Endodermal cell (in vitro differentiated cells): Measurements from ENCODE around the gene SUGCT. TPM values are rescaled to one million over a fixed set of nuclear protein-coding genes. Genes with fewer than 3 reads are reported as not detected.

Experiments
- DNase-seq: peaks from one replicate; pipeline ENCODE4 v3.0.0-alpha.2; 2017
- H3K27ac ChIP-seq: 2 replicates; pipeline ENCODE4 v1.5.1; 2013; ENCODE audit warnings: mild to moderate bottlenecking, low read depth, low read length, moderate library complexity
- H3K27me3 ChIP-seq: 2 replicates; pipeline ENCODE4 v1.6.1; 2013; ENCODE audit warnings: mild to moderate bottlenecking, low read length, moderate library complexity; ENCODE audit not compliant: insufficient read depth, control insufficient read depth, poor library complexity, severe bottlenecking
- H3K36me3 ChIP-seq: 2 replicates; pipeline ENCODE4 v1.7.0; 2013; ENCODE audit warnings: mild to moderate bottlenecking, low read length, moderate library complexity; ENCODE audit not compliant: control insufficient read depth, insufficient read depth
- H3K4me1 ChIP-seq: one replicate; pipeline ENCODE4 v1.7.0; 2013; ENCODE audit warnings: low read length; ENCODE audit not compliant: control insufficient read depth, insufficient read depth
- H3K4me3 ChIP-seq: 2 replicates; pipeline ENCODE4 v1.5.1; 2013; ENCODE audit warnings: mild to moderate bottlenecking, low read length, moderate library complexity
- H3K9ac ChIP-seq: 2 replicates; pipeline ENCODE4 v1.6.1; 2013; ENCODE audit warnings: mild to moderate bottlenecking, low read length, moderate library complexity; ENCODE audit not compliant: poor library complexity, severe bottlenecking; ENCODE audit errors: extremely low read depth
- H3K9me3 ChIP-seq: 2 replicates; pipeline ENCODE4 v1.6.1; 2013; ENCODE audit warnings: mild to moderate bottlenecking, low read length, moderate library complexity; ENCODE audit not compliant: control insufficient read depth
- H3K27ac Mint-ChIP-seq: 2 replicates; pipeline ENCODE4 v1.8.0; 2020; ENCODE audit warnings: mixed read lengths
- H3K27me3 Mint-ChIP-seq: 2 replicates; pipeline ENCODE4 v1.8.0; 2021; ENCODE audit warnings: mild to moderate bottlenecking, mixed read lengths; ENCODE audit not compliant: insufficient read depth
- H3K36me3 Mint-ChIP-seq: 2 replicates; pipeline ENCODE4 v1.8.0; 2020; ENCODE audit warnings: low read depth, mixed read lengths
- H3K4me1 Mint-ChIP-seq: 2 replicates; pipeline ENCODE4 v1.8.0; 2020; ENCODE audit warnings: mixed read lengths
- H3K4me3 Mint-ChIP-seq: 2 replicates; pipeline ENCODE4 v1.8.0; 2020; ENCODE audit warnings: mild to moderate bottlenecking, moderate library complexity, mixed read lengths
- H3K9me3 Mint-ChIP-seq: 2 replicates; pipeline ENCODE4 v1.8.0; 2020; ENCODE audit warnings: mild to moderate bottlenecking, mixed read lengths
- WGBS, 2 experiments: methylation state at CpG; one replicate each; pipeline versions ENCODE4 v1.1.5 to v1.1.7; 2013; ENCODE audit warnings: missing lambda C conversion rate in 2 of 2, mixed read lengths in 1 of 2; ENCODE audit not compliant: insufficient coverage in 1 of 2, insufficient read length in 1 of 2; 5-methylcytosine and 5-hydroxymethylcytosine counted together
- total RNA-seq, 2 donors: library from RNA; stranded (reverse); fragmentation: NEBNext Ultra II Directional in 1 of 2; extraction: Animal tissue kit (Norgen Biotek cat#: 25700) in 1 of 2; gene quantifications; 2 replicates in 1 of 2; 3 replicates in 1 of 2; pipeline ENCODE4 v1.2.1, GENCODE V29; 2021
- TF ChIP-seq, protein P1 (sequence below): fragments of 200-600 bp; sonication (generic); conservative IDR thresholded peaks from 2 replicates; pipeline ENCODE4 v1.5.0; 2021; ENCODE audit warnings: antibody characterized with exemption, mild to moderate bottlenecking

Gene SUGCT
- total RNA-seq, 2 donors from 2014 or later: 3.6 to 3.9 TPM

GRCh38 chr7:40749877-40750276, 615.1 kb downstream of the SUGCT start:
- no peak overlapping the region for H3K4me3 ChIP-seq
- Mint-ChIP-seq H3K36me3 (no peaks in the 10 kb centered on the region), H3K9me3 (no peaks in the 10 kb centered on the region), H3K27ac (no peak overlapping the region), H3K27me3 (no peaks in the 10 kb centered on the region), H3K4me1 (peaks cover 60% of the 10 kb centered on the region), H3K4me3 (no peak overlapping the region)
- no peaks in the 10 kb centered on the region for H3K36me3 ChIP-seq
- WGBS, 2 experiments: 92 to 93% methylated on average over 4 to 5 of the region's 5 CpGs
- TF ChIP-seq, protein P1, sequence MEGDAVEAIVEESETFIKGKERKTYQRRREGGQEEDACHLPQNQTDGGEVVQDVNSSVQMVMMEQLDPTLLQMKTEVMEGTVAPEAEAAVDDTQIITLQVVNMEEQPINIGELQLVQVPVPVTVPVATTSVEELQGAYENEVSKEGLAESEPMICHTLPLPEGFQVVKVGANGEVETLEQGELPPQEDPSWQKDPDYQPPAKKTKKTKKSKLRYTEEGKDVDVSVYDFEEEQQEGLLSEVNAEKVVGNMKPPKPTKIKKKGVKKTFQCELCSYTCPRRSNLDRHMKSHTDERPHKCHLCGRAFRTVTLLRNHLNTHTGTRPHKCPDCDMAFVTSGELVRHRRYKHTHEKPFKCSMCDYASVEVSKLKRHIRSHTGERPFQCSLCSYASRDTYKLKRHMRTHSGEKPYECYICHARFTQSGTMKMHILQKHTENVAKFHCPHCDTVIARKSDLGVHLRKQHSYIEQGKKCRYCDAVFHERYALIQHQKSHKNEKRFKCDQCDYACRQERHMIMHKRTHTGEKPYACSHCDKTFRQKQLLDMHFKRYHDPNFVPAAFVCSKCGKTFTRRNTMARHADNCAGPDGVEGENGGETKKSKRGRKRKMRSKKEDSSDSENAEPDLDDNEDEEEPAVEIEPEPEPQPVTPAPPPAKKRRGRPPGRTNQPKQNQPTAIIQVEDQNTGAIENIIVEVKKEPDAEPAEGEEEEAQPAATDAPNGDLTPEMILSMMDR: no peak
- H3K9ac ChIP-seq: no peak overlapping the region
- peaks cover 26% of the 10 kb centered on the region for H3K4me1 ChIP-seq
- DNase-seq: no peak
- H3K9me3 ChIP-seq: no peaks in the 10 kb centered on the region
- H3K27ac ChIP-seq: no peak overlapping the region
- peaks cover 9% of the 10 kb centered on the region for H3K27me3 ChIP-seq

DNA sequence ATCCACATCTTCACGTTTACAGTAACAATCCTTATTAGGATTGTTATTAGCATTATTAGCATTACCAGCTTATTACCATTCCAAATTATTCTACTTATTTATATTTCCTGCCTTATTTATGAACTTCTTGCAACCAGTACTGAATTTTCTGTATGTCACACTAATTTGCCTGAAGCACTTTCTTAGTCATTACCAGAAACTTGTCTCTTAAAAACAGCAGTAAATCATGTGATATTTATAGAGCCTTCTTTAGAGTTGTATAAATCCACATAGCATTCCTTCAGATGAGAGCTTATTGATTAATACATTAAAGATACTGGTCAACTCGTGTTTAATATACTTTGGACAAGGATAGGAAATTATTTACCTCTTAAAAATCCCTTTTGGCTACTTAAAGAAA, 618.6 kb downstream of the SUGCT start:
- Histone ChIP-seq H3K9me3 (no peaks in the 10 kb centered on the region), H3K4me1 (peaks cover 11% of the 10 kb centered on the region), H3K4me3 (no peak overlapping the region), H3K9ac (no peak overlapping the region), H3K27ac (no peak overlapping the region), H3K27me3 (no peaks in the 10 kb centered on the region), H3K36me3 (no peaks in the 10 kb centered on the region)
- H3K36me3 Mint-ChIP-seq: no peaks in the 10 kb centered on the region
- no peak for DNase-seq
- 84 to 100% methylated on average over 1 to 2 of the region's 2 CpGs for WGBS, 2 experiments
- H3K4me3 Mint-ChIP-seq: no peak overlapping the region
- no peak overlapping the region for H3K27ac Mint-ChIP-seq
- TF ChIP-seq, protein P1: no peak
- peaks cover 65% of the 10 kb centered on the region for H3K4me1 Mint-ChIP-seq
- H3K27me3 Mint-ChIP-seq: no peaks in the 10 kb centered on the region
- H3K9me3 Mint-ChIP-seq: no peaks in the 10 kb centered on the region

DNA sequence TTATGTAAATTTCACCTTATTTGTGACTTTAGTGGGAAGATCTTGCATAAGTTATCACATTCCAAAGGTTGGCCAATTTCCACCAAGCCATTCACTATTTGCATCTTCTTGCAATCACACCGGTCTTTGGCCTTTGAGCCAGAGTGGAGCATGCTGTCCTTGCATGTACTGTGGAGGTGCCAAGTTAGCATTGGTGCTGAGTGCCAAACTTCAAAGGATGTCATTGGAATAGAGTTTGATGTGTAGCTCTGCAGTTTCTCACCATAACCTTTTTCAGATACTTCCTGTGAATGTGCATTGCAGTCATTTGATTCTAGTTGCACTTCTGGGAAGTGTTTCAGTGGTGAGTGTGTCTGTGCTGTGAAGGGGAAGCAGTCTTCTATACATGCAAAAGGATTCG, 620.6 kb downstream of the SUGCT start:
- no peak overlapping the region for H3K4me3 ChIP-seq
- H3K9me3 ChIP-seq: no peaks in the 10 kb centered on the region
- H3K27me3 ChIP-seq: no peaks in the 10 kb centered on the region
- no peaks in the 10 kb centered on the region for H3K36me3 ChIP-seq
- no peak for DNase-seq
- TF ChIP-seq, protein P1: no peak
- no peak overlapping the region for H3K27ac ChIP-seq
- peaks cover 9% of the 10 kb centered on the region for H3K4me1 ChIP-seq
- peaks cover 64% of the 10 kb centered on the region for H3K4me1 Mint-ChIP-seq
- H3K9ac ChIP-seq: no peak overlapping the region
- no peak overlapping the region for H3K4me3 Mint-ChIP-seq
- no peaks in the 10 kb centered on the region for H3K36me3 Mint-ChIP-seq
- H3K9me3 Mint-ChIP-seq: no peaks in the 10 kb centered on the region
- WGBS, 2 experiments: 67 to 86% methylated on average over 1 to 2 of the region's 2 CpGs
- no peak overlapping the region for H3K27ac Mint-ChIP-seq
- H3K27me3 Mint-ChIP-seq: no peaks in the 10 kb centered on the region
